Measurements from ENCODE around the gene CPB1.

The CPB1 gene

GRCh38 chr3:148815316-148816110 lies 12.1 kb upstream of the CPB1 start:
- H2AFZ ChIP-seq (ENCODE audit: low read depth, low read length), result no peak overlapping the region
- no peak overlapping the region for H3K4me3 ChIP-seq (ENCODE audit: low read length)
- H3K9me3 ChIP-seq (ENCODE audit: low read length), result peaks cover 4% of the 10 kb centered on the region
- H3K36me3 ChIP-seq (ENCODE audit: insufficient read depth, low read length), result no peaks in the 10 kb centered on the region
- H3K27me3 ChIP-seq (ENCODE audit: insufficient read depth, low read length), result no peaks in the 10 kb centered on the region
- H3K4me1 ChIP-seq (ENCODE audit: insufficient read depth, low read length), result no peaks in the 10 kb centered on the region

DNA sequence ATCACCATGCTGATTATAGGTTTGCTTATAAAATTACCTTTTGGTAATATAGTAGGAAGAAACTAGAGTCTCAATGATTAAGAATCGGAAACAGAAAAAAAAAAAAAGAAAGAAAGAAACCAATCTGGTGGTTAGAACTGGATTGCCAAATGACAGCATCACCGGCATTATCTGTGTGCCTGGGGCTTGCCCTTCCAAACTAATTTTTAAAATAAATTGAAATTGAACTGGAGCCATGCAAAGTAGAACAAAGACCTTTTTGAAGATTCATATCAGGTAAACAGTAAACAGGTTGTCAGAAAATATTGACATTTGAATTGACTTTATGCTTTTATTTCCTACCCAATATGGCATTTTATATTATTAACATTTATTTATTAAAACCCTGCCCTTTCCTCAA lies 11.2 kb upstream of the CPB1 start:
- Histone ChIP-seq H3K4me1 (ENCODE audit: insufficient read depth, low read length) (no peaks in the 10 kb centered on the region), H3K9me3 (ENCODE audit: low read length) (peaks cover 3% of the 10 kb centered on the region), H3K27me3 (ENCODE audit: insufficient read depth, low read length) (no peaks in the 10 kb centered on the region), H2AFZ (ENCODE audit: low read depth, low read length) (no peak overlapping the region), H3K4me3 (ENCODE audit: low read length) (no peak overlapping the region), H3K36me3 (ENCODE audit: insufficient read depth, low read length) (no peaks in the 10 kb centered on the region)

DNA sequence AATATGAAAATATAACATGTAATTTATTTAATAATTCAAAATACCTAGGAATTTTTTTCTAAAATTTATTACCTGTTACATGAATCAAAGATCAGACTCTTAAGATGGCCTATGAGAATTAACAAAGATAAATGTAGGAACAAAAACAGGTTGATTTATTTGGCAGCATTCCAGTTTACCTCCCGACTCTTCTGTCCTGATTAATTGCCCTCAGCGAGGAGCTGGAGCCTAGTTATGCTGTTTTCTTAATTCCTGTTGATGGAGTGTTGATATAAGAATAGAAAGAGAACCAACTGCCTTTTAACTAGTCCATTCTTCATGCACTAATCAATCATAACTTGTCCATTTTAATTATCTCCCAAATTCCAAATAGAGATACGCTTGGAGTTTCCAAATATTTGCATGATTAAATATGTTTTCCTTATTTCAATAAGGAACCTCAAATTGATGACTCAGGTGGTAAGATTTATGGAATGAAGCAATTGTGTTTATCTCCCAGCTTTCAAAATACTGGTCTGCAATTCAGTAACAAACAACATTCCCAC lies 10.6 kb upstream of the CPB1 start:
- H3K27me3 ChIP-seq (ENCODE audit: insufficient read depth, low read length), result no peaks in the 10 kb centered on the region
- no peaks in the 10 kb centered on the region for H3K9me3 ChIP-seq (ENCODE audit: low read length)
- H3K4me3 ChIP-seq (ENCODE audit: low read length), result no peak overlapping the region
- no peaks in the 10 kb centered on the region for H3K4me1 ChIP-seq (ENCODE audit: insufficient read depth, low read length)
- H3K36me3 ChIP-seq (ENCODE audit: insufficient read depth, low read length), result no peaks in the 10 kb centered on the region
- H2AFZ ChIP-seq (ENCODE audit: low read depth, low read length), result no peak overlapping the region

GRCh38 chr3:148820361-148821245 lies 7.0 kb upstream of the CPB1 start:
- H3K27me3 ChIP-seq (ENCODE audit: insufficient read depth, low read length), result no peaks in the 10 kb centered on the region
- no peaks in the 10 kb centered on the region for H3K9me3 ChIP-seq (ENCODE audit: low read length)
- H3K4me1 ChIP-seq (ENCODE audit: insufficient read depth, low read length), result no peaks in the 10 kb centered on the region
- no peak overlapping the region for H3K4me3 ChIP-seq (ENCODE audit: low read length)
- no peaks in the 10 kb centered on the region for H3K36me3 ChIP-seq (ENCODE audit: insufficient read depth, low read length)
- H2AFZ ChIP-seq (ENCODE audit: low read depth, low read length), result no peak overlapping the region

GRCh38 chr3:148823026-148823425 lies 4.6 kb upstream of the CPB1 start:
- H3K27me3 ChIP-seq (ENCODE audit: insufficient read depth, low read length), result no peaks in the 10 kb centered on the region
- no peak overlapping the region for H3K4me3 ChIP-seq (ENCODE audit: low read length)
- H2AFZ ChIP-seq (ENCODE audit: low read depth, low read length), result no peak overlapping the region
- H3K9me3 ChIP-seq (ENCODE audit: low read length), result no peaks in the 10 kb centered on the region
- no peaks in the 10 kb centered on the region for H3K4me1 ChIP-seq (ENCODE audit: insufficient read depth, low read length)
- no peaks in the 10 kb centered on the region for H3K36me3 ChIP-seq (ENCODE audit: insufficient read depth, low read length)

- Histone ChIP-seq H3K4me1 (ENCODE audit: insufficient read depth, low read length) (no peaks in the 10 kb centered on the region), H3K9me3 (ENCODE audit: low read length) (no peaks in the 10 kb centered on the region), H3K4me3 (ENCODE audit: low read length) (no peak overlapping the region), H3K27me3 (ENCODE audit: insufficient read depth, low read length) (no peaks in the 10 kb centered on the region), H2AFZ (ENCODE audit: low read depth, low read length) (no peak overlapping the region), H3K36me3 (ENCODE audit: insufficient read depth, low read length) (no peaks in the 10 kb centered on the region)
Measured at GRCh38 chr3:148825476-148825875, 2.1 kb upstream of the CPB1 start.

GRCh38 chr3:148828136-148828690 lies 602 bp downstream of the CPB1 start:
- Histone ChIP-seq H3K27me3 (ENCODE audit: insufficient read depth, low read length) (no peaks in the 10 kb centered on the region), H2AFZ (ENCODE audit: low read depth, low read length) (no peak overlapping the region), H3K36me3 (ENCODE audit: insufficient read depth, low read length) (no peaks in the 10 kb centered on the region), H3K4me1 (ENCODE audit: insufficient read depth, low read length) (no peaks in the 10 kb centered on the region), H3K9me3 (ENCODE audit: low read length) (no peaks in the 10 kb centered on the region), H3K4me3 (ENCODE audit: low read length) (no peak overlapping the region)

DNA sequence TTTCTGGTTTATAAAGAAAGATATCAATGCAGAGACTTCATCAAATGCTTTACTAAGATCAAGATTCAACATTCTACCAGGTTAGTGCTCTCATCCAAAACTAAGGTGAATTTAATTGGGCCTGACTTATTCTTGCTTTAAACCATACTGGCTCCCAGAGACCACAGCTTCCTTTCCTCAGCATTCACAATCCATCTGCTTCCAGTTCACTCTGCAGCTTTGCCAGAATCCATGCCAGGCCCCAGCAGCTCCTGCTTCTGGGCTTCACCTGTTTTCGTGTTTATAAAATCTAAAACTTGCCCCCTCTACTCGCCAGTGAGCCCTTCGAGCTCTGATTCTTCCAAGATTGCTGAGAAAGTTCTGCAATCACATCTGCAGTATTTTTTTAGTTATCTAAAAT lies 2.3 kb downstream of the CPB1 start:
- H3K27me3 ChIP-seq (ENCODE audit: insufficient read depth, low read length), result no peaks in the 10 kb centered on the region
- no peaks in the 10 kb centered on the region for H3K9me3 ChIP-seq (ENCODE audit: low read length)
- H2AFZ ChIP-seq (ENCODE audit: low read depth, low read length), result no peak overlapping the region
- H3K4me3 ChIP-seq (ENCODE audit: low read length), result no peak overlapping the region
- no peaks in the 10 kb centered on the region for H3K36me3 ChIP-seq (ENCODE audit: insufficient read depth, low read length)
- H3K4me1 ChIP-seq (ENCODE audit: insufficient read depth, low read length), result no peaks in the 10 kb centered on the region

DNA sequence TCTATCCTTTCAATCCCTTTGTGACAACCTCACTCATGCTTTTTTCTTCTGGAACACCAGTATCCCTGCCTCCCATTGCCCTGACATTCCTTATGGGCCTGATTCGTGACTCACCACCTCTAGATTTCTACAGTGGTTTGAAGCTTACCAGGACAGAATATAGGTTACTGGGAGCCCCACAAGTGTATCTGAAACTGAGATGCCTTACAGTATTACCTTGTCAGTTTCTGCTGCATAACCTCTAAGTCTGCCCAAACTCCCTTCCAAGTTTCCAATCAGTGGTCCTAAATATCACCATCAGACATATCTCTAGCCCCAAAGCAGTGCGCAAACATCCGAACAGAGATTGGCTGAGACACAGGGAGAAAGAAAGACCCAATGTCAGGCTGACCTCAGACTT lies 5.6 kb downstream of the CPB1 start:
- H2AFZ ChIP-seq (ENCODE audit: low read depth, low read length), result no peak overlapping the region
- no peaks in the 10 kb centered on the region for H3K4me1 ChIP-seq (ENCODE audit: insufficient read depth, low read length)
- no peaks in the 10 kb centered on the region for H3K36me3 ChIP-seq (ENCODE audit: insufficient read depth, low read length)
- H3K27me3 ChIP-seq (ENCODE audit: insufficient read depth, low read length), result no peaks in the 10 kb centered on the region
- H3K9me3 ChIP-seq (ENCODE audit: low read length), result no peaks in the 10 kb centered on the region
- H3K4me3 ChIP-seq (ENCODE audit: low read length), result no peak overlapping the region

- no peaks in the 10 kb centered on the region for H3K9me3 ChIP-seq (ENCODE audit: low read length)
- no peaks in the 10 kb centered on the region for H3K36me3 ChIP-seq (ENCODE audit: insufficient read depth, low read length)
- no peaks in the 10 kb centered on the region for H3K27me3 ChIP-seq (ENCODE audit: insufficient read depth, low read length)
- H2AFZ ChIP-seq (ENCODE audit: low read depth, low read length), result no peak overlapping the region
- no peaks in the 10 kb centered on the region for H3K4me1 ChIP-seq (ENCODE audit: insufficient read depth, low read length)
- H3K4me3 ChIP-seq (ENCODE audit: low read length), result no peak overlapping the region
Measured at GRCh38 chr3:148839805-148840204, 12.2 kb downstream of the CPB1 start.

GRCh38 chr3:148840451-148840850 lies 12.8 kb downstream of the CPB1 start:
- Histone ChIP-seq H3K4me3 (ENCODE audit: low read length) (no peak overlapping the region), H3K36me3 (ENCODE audit: insufficient read depth, low read length) (no peaks in the 10 kb centered on the region), H3K4me1 (ENCODE audit: insufficient read depth, low read length) (no peaks in the 10 kb centered on the region), H2AFZ (ENCODE audit: low read depth, low read length) (no peak overlapping the region), H3K9me3 (ENCODE audit: low read length) (no peaks in the 10 kb centered on the region), H3K27me3 (ENCODE audit: insufficient read depth, low read length) (no peaks in the 10 kb centered on the region)

DNA sequence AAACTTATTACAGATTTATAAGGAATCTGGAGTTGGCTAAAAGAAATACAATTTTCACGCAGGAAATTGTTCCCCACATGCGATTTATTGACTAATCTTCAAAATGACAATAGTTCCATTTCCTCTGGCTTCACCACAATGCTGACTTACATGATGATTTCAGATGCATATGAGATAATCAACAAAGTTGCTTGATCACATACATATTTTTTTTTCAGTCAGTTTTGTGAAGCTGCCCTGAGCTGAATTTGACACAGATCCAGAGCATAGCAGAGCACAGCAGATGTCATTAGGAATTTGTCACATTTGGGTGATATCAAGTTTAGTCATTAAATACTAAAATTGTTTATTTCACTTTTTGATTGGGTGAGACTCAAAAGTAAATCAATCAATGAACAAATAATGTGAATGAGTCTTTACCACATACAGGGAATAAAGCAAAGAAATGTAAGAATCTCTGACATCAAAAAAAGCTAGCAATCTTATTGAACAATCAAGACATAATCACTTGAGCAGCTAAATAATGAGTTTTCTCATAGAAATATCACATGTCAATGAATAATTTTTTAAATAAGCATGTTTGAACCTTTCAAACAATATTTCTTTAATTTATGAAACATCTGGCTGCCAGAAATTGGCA lies 18.3 kb downstream of the CPB1 start:
- no peaks in the 10 kb centered on the region for H3K27me3 ChIP-seq (ENCODE audit: insufficient read depth, low read length)
- H3K4me3 ChIP-seq (ENCODE audit: low read length), result no peak overlapping the region
- no peaks in the 10 kb centered on the region for H3K36me3 ChIP-seq (ENCODE audit: insufficient read depth, low read length)
- H3K4me1 ChIP-seq (ENCODE audit: insufficient read depth, low read length), result no peaks in the 10 kb centered on the region
- H2AFZ ChIP-seq (ENCODE audit: low read depth, low read length), result no peak overlapping the region
- H3K9me3 ChIP-seq (ENCODE audit: low read length), result no peaks in the 10 kb centered on the region

DNA sequence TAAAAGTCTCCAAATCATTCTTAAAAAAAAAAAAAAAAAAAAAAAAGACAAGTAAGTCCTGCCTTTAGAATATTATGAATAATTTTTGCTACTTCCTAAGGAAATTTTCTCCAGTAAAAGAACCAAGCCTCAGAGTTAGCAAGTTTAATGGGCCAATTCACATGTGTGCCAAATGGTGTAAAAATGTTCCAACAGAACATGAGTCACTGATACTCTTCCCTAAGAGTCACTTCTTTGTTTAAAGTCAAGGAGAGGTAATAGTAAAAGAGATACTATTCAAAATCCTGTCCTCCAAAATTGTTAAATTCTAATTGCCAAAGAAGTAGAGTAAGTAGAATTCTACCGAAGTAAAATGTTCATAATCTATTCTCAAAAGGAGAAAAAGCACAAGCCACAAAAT lies 19.7 kb downstream of the CPB1 start:
- Histone ChIP-seq H3K4me1 (ENCODE audit: insufficient read depth, low read length) (no peaks in the 10 kb centered on the region), H3K36me3 (ENCODE audit: insufficient read depth, low read length) (no peaks in the 10 kb centered on the region), H3K9me3 (ENCODE audit: low read length) (no peaks in the 10 kb centered on the region), H2AFZ (ENCODE audit: low read depth, low read length) (no peak overlapping the region), H3K27me3 (ENCODE audit: insufficient read depth, low read length) (no peaks in the 10 kb centered on the region), H3K4me3 (ENCODE audit: low read length) (no peak overlapping the region)

Data from neuron (in vitro differentiated cells).